NCI-H1436 (cell line): Measurements from ENCODE around the gene NXT1.
"Not testable (repeated sequence)": the region's sequence is repeated elsewhere in the genome, so short reads cannot be mapped to it uniquely, and the experiment has no call there.

ENCODE experiments used
- DNase-seq: peaks from one replicate; lab custom pipeline; 2025; lab: John Stamatoyannopoulos, UW

NXT1 gene

GRCh38 chr20:23350196-23350903, at the start of gene NXT1:
TSS of gene NXT1 (plus strand) at chr20:23350791. CDS start at chr20:23354042, 3,251 bp downstream.
- DNase-seq = peak; percentile 96

- DNase-seq = no peak
Observed at GRCh38 chr20:23301436-23302050, 49.0 kb upstream of the NXT1 start.

GRCh38 chr20:23302386-23302785, 48.2 kb upstream of the NXT1 start:
- no peak for DNase-seq

DNA sequence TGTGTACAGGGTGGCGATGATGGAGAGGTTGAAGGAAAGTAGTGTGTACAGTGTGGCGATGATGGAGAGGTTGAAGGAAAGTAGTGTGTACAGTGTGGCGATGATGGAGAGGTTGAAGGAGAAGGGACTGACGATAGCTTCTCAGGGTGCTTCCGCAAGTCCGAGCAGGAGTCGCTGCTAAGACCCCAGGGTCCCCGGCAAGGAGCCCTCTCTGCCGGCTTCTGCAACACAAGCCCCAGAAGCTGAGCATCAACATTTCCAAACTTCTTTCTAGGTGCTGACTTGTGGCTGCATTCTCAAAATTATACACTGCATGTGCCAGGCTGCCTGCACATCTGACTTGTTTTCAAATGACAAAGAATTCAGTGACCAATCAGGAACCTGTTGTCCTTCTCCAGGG, 47.8 kb upstream of the NXT1 start:
- DNase-seq = no peak

- DNase-seq = no peak
Observed at GRCh38 chr20:23303325-23304102, 47.1 kb upstream of the NXT1 start.

DNA sequence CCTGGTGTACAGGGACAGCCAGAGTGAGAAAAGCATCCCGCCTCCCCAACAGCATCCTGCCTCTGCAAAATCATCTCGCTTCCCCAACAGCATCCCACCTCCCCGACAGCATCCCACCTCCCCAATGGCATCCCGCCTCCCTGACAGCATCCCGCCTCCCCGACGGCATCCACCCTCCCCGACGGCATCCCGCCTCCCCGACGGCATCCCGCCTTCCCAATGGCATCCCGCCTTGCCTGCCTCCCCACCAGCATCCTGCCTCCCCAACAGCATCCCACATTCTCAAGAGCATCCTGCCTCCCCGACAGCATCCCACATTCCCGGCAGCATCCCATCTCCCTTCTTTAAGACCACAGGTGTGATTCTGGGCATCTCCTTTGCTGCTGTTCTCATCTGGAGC, 46.0 kb upstream of the NXT1 start:
- DNase-seq = no peak

DNA sequence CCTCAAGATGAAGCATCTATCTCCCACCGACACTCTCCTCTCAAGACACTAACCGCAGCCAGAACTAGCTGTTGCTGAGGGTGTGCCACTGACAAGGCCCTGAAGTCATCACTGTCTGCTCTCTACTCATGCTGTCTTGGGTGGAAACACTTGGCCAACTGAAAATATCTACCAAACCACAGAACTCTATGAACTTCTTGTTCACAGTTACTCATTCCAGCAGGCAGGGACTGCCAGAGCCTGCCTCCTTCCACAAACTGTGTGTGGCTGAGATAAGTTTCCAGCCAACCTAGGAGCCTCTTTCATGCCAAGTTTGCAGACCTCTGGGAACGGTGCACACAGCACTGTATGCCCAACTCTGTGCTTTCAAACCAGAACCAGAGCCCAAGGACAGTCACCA, 45.5 kb upstream of the NXT1 start:
- no peak for DNase-seq

DNA sequence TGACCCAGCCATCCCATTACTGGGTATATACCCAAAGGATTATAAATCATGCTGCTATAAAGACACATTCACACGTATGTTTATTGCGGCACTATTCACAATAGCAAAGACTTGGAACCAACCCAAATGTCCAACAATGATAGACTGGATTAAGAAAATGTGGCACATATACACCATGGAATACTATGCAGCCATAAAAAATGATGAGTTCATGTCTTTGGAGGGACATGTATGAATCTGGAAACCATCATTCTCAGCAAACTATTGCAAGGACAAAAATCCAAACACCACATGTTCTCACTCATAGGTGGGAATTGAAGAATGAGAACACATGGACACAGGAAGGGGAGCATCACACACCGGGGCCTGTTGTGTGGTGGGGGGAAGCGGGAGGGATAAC, 43.2 kb upstream of the NXT1 start:
- not testable (repeated sequence) for DNase-seq

- DNase-seq = no peak
Observed at GRCh38 chr20:23308024-23308423, 42.6 kb upstream of the NXT1 start.

DNA sequence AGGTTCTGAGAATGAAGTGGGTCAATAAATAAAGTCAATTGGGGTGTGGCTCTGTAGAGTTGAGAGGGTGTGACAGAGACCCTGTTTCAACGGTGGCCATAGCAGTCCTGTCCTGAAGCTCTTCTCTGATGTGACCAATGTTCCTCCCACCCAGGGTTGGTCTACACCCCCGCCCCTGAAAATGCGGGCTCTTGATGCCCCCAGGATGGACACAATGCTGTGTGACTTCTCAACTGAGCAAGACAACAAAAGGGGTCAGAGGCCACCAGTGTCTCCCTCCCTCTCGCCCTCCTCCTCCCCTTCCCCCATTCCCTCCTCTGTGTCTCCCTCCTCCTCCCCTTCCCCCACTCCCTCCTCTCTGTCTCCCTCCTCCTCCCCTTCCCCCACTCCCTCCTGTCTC, 41.7 kb upstream of the NXT1 start:
- no peak for DNase-seq

DNA sequence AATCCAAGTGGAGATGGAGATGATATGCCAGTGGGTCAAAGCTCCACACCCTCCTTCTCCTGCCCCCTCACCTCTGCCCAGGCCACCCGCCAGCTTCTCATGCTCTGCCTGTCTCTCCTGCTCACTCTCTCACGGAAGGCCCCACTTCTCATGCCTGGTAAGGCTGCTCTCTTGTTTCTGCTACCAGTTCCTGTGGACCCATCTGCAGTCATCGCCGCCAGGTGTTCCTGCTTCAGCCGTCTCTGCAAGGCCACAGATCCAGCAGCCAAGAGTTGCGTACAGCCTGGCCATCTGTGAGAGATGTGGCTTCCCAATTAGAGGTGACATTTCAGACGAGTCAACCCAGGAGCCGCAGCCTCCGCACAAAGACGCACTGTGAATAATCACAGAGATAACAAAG, 40.8 kb upstream of the NXT1 start:
- DNase-seq = no peak

- DNase-seq = no peak
Observed at GRCh38 chr20:23311947-23312506, 38.6 kb upstream of the NXT1 start.

DNA sequence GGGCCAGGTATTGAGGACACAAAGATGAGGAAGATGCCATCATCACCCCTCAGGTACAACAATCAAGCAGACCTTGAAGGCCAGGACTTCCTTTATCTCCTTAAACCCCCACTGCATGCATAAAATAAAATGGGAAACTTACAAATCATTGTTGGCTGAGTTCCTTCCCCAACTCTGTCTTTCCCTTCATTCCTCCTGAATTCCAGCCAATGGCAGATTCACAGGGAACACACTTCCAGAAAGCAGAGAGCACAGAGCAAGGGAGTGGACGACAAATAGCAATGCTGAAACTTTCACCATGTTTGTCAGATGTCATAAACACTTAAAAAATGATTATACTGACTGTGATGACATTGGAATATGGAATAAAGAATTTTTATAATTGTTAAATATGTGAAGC, 37.3 kb upstream of the NXT1 start:
- no peak for DNase-seq

- no peak for DNase-seq
Observed at GRCh38 chr20:23314699-23315098, 35.9 kb upstream of the NXT1 start.

DNA sequence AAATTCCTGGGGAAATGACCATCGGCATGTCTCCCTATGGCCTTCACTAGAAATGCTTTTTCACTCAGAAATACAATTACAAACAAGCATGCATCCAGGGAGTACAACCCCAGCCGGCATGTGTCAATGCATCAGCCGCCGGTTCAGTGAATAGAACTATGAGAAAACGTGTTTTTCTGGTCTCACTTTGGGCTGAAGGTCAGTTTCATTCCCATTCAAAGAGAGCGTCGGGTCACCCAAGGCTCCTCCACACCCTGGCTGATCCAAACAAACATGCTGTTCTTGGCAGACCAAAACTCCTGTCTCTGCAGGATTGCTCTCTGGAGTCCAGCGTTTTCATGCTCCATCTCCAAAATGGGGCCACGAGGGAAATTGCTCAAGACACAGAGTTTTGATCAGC, 35.5 kb upstream of the NXT1 start:
- no peak for DNase-seq

DNA sequence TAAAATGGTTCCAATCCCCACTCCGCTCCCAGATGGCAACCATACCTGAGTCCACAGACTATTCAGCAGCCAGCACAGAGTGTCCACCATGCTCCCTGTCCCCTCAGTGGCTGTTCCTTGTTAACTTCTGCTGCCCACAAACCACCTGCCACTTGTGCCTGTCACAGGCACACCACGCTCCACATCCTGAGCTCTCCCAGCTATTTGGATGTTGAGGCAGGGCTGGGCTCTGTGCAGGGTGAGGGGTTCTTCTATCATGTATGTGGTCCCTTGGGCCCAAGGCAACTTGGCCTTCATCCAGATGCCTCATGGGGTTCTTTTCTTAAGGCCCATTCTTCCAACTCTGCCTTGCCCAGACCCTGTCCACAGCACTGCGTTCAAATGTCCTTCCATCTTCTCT, 34.0 kb upstream of the NXT1 start:
- DNase-seq = no peak

DNA sequence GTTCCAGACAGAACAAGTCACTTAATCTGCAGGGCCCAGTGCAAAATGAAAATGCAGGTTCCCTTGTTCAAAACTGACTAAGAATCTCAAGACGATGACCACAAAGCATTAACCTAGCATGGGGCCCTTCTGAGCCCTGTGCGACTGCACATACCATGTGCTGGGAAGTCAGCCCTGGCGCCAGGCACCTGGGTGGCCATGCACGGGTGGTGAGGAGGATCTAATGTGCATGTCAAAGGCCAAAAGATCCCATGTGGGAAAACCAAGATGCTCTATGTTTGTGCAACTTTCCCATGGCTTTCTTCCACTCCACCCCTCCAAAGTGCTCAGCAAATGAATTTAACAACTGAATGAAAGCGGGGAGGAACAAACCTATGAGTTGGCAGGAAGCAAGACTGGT, 33.5 kb upstream of the NXT1 start:
- DNase-seq = no peak

- DNase-seq = no peak
Observed at GRCh38 chr20:23318347-23318746, 32.2 kb upstream of the NXT1 start.

DNA sequence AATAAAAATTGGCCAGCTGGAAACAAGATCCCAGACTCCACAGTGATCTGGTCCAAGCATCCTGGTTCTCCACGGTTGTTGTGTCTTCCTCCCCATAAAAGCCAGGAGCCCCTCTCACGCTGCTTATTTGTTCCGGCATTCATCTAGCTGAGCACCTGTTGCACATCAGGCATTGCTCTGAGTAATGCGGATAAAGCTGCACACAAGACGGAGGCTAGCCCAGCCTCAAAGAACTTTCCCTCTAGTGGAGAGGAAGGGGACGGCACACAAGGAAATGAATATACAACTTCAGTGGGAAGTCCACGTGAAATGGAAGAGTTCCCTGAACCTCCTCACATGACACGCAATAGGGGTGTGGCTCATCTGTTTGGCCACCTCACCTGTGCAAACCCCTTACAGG, 30.3 kb upstream of the NXT1 start:
- no peak for DNase-seq

GRCh38 chr20:23325107-23325506, 25.5 kb upstream of the NXT1 start:
- no peak for DNase-seq

DNA sequence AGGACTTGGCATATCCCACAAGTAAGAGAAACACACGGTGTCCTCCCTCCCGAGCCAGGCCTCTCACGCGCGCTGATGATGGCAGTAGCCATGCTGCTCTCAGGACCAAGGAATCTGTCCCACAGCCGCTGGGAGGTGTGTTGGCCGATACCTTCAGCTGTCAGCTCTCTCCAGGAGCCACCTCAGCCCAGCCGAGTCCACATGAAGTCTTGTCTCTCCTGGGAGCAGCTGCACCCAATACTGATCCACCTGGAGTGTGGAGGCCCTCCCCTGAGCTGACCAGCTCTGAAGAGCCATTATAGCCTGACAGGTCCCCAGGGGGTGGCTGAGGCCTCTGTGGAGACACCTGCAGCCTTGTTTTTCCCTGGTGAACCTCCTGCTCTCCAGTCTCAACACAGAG, 23.8 kb upstream of the NXT1 start:
- no peak for DNase-seq

DNA sequence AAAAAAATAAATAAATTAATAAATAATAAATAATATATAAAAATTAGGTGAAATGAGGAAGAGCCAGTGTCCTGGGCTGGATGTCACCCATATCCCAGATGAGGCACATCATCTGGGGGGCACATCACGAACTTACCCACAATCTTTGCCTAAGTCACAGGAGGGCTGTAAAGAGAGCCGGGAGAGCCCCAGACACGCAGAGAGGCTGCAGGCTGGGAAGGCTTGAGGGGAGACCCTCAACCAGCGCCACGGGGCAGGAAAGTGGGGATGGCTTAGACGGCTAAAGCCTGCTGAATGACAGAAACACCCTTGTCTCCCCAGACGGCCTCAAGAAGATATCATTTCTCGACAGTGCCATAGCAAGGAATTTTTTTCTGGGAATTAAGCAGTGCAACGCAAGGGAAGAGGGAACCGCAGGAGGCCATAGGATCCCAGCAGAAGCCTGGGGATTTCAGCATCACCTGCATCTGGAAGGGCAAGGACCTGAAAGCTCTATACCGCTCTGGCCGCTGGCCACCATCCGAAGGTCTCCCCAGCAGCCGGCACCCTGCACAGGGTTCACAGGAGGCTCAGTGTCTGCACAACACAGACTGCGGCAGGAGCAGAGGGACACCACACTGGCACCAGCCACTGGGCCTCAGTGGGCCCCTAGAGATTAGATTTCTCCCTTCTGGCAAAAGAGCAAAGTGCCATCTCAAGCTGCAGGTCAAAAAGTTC, 22.8 kb upstream of the NXT1 start:
- no peak for DNase-seq
